ENCODE data around the gene TP53I11. TPM values are rescaled to one million over a fixed set of nuclear protein-coding genes. Genes with fewer than 3 reads are reported as not detected.

The TP53I11 gene
- total RNA-seq, 4 donors from 2014 or later = 58.0 to 91.5 (median 70.6) TPM

GRCh38 chr11:44914105-44914504 lies 36.6 kb downstream of the TP53I11 start:
- DNase-seq (ENCODE audit: low spot score in 2 of 2) = no peak
- H3K36me3 ChIP-seq = no peaks in the 10 kb centered on the region
- 69% methylated on average over 2 of the region's 2 CpGs for WGBS
- no peaks in the 10 kb centered on the region for H3K27me3 ChIP-seq
- H3K9me3 ChIP-seq = no peaks in the 10 kb centered on the region
- TF ChIP-seq EP300 (IDR thresholded peaks at IDR 0.05) = no peak
- no peak for TF ChIP-seq POLR2A (IDR thresholded peaks at IDR 0.05)
- no peak overlapping the region for H3K4me3 ChIP-seq
- H3K27ac ChIP-seq = no peak overlapping the region
- H3K4me1 ChIP-seq = peaks cover 9% of the 10 kb centered on the region

- TF ChIP-seq POLR2A (IDR thresholded peaks at IDR 0.05) = no peak
- no peak for TF ChIP-seq CTCF (IDR thresholded peaks at IDR 0.05)
- TF ChIP-seq POLR2AphosphoS5 (IDR thresholded peaks at IDR 0.05) = no peak
- no peak for TF ChIP-seq EP300 (IDR thresholded peaks at IDR 0.05)
- H3K27me3 ChIP-seq = no peaks in the 10 kb centered on the region
- H3K27ac ChIP-seq = no peak overlapping the region
- peaks cover 9% of the 10 kb centered on the region for H3K4me1 ChIP-seq
- no peaks in the 10 kb centered on the region for H3K36me3 ChIP-seq
- no peak for DNase-seq (ENCODE audit: low spot score in 2 of 2)
- no peaks in the 10 kb centered on the region for H3K9me3 ChIP-seq
- H3K4me3 ChIP-seq = no peak overlapping the region
Observed at GRCh38 chr11:44913502-44913901, 37.2 kb downstream of the TP53I11 start.

- H3K27me3 ChIP-seq = no peaks in the 10 kb centered on the region
- no peak overlapping the region for H3K27ac ChIP-seq
- no peaks in the 10 kb centered on the region for H3K36me3 ChIP-seq
- 64% methylated on average over 12 of the region's 12 CpGs for WGBS
- H3K9me3 ChIP-seq = no peaks in the 10 kb centered on the region
- no peak for DNase-seq (ENCODE audit: low spot score in 2 of 2)
- TF ChIP-seq CTCF (IDR thresholded peaks at IDR 0.05) = no peak
- TF ChIP-seq POLR2A (IDR thresholded peaks at IDR 0.05) = no peak
- TF ChIP-seq EP300 (IDR thresholded peaks at IDR 0.05) = no peak
- H3K4me3 ChIP-seq = no peak overlapping the region
- H3K4me1 ChIP-seq = peaks cover 9% of the 10 kb centered on the region
Observed at GRCh38 chr11:44912270-44912987, 38.3 kb downstream of the TP53I11 start.

GRCh38 chr11:44911029-44911814 lies 39.5 kb downstream of the TP53I11 start:
- TF ChIP-seq CTCF (IDR thresholded peaks at IDR 0.05) (peak; percentile 75 to 76), POLR2AphosphoS5 (IDR thresholded peaks at IDR 0.05) (no peak)

GRCh38 chr11:44910591-44910990 lies 40.1 kb downstream of the TP53I11 start:
- H3K4me1 ChIP-seq = peaks cover 9% of the 10 kb centered on the region
- no peak overlapping the region for H3K4me3 ChIP-seq
- no peak for TF ChIP-seq EP300 (IDR thresholded peaks at IDR 0.05)
- no peak for TF ChIP-seq POLR2AphosphoS5 (IDR thresholded peaks at IDR 0.05)
- TF ChIP-seq POLR2A (IDR thresholded peaks at IDR 0.05) = no peak
- TF ChIP-seq CTCF (IDR thresholded peaks at IDR 0.05) = no peak
- H3K36me3 ChIP-seq = no peaks in the 10 kb centered on the region
- no peak for DNase-seq (ENCODE audit: low spot score in 2 of 2)
- no peaks in the 10 kb centered on the region for H3K27me3 ChIP-seq
- H3K27ac ChIP-seq = no peak overlapping the region
- WGBS = 91% methylated on average over 7 of the region's 9 CpGs
- no peaks in the 10 kb centered on the region for H3K9me3 ChIP-seq

More at GRCh38 chr11:44911029-44911814, 39.5 kb downstream of the TP53I11 start:
- no peaks in the 10 kb centered on the region for H3K9me3 ChIP-seq
- no peaks in the 10 kb centered on the region for H3K27me3 ChIP-seq
- no peaks in the 10 kb centered on the region for H3K36me3 ChIP-seq
- H3K27ac ChIP-seq = no peak overlapping the region
- peak; percentile 91 to 95 for DNase-seq (ENCODE audit: low spot score in 2 of 2)
- H3K4me3 ChIP-seq = no peak overlapping the region
- peaks cover 9% of the 10 kb centered on the region for H3K4me1 ChIP-seq
- WGBS = 17% methylated on average over 17 of the region's 24 CpGs

Data from suprapubic skin (tissue), 4 donors.